ENCODE data around the gene RCN2.

RCN2 gene

DNA sequence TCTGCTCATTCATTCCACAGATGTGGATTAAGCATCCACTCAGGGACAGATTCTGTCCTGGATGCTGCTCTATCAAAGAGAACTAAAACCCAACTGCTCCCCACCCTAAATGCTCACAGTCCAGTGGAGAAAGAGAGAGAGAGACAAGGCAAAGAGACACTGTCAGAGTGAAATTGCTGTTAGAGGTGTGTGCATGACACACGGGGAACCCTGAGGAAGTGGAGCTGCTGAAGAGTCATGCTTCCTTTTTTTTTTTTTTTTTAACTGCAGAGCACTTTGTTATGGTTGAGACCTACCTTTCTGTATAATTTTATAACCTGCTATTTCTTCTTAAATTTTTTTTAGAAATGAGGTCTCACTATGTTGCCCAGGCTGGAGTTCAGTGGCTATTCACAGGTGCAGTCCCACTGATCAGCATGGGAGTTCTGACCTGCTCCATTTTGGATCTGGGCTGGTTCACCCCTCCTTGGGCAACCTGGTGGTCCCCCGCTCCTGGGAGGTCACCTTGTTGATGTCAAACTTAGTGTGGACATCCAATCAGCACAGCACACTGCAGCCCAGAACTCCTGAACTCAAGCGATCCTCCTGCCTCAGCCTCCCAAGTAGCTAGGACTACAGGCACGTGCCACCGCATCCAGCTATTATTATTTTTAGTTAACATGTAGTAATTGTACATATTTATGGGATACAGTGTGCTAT lies 45.2 kb downstream of the RCN2 start:
- no peak for DNase-seq

DNA sequence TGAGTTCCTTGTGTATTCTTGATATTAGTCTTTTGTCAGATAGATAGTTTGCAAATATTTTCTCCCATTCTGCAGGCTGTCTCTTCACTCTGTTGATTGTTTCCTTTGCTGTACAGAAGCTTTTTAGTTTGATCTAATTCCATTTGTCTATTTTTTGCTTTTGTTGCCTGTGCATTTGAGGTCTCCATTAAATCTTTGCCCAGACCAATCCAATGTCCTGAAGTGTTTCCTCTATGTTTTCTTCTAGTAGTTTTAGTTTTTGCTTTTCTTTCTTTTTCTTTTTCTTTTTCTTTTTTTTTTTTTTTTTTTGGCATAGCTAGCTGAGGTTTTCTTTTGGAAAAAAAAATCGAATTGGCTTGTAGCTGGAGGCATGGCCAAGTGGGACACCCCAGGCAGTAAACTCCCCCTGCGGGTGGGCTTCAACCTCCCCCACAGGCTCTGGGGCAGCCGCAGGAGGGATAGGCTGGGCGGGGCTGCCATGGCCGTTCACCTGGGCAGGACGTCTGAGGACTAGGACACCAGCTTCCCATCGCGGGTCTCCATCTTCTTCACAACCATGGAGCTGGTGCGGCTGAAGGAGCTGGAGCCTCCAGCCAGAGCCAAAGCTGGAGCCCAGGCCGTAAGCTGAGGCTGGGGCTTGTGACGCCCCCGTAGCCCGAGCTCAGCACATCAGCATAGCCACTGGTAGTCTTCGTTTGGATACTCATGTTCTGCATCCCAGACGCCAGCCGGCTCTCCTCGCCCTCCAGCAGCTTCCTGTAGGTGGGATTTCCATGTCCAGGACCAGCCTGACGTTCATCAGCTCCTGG lies 47.2 kb downstream of the RCN2 start:
- no peak for DNase-seq

DNA sequence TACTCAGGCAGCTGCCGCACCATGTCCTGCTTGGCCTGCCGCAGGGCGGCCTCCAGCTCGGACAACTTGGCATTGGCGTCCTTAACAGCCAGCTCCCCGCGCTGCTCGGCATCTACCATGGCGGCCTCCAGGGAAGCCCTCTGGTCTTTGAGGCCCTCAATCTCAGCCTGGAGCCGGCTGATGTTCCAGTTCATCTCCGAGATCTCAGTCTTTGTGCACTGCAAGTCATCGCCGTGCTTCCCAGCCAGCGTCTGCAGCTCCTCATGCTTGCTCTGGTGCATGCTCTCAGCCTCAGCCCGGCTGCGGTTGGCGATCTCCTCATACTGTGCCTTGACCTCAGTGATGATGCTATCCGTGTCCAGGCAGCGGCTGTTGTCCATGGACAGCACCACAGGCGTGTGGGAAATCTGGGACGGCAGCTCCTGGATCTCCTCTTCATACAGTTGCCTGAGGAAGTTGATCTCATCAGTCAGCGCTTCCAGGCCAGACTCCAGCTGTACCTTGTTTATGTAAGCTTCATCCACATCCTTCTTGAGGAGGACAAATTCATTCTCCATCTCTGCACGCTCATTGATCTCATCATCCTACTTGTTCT lies 47.9 kb downstream of the RCN2 start:
- DNase-seq = no peak

DNA sequence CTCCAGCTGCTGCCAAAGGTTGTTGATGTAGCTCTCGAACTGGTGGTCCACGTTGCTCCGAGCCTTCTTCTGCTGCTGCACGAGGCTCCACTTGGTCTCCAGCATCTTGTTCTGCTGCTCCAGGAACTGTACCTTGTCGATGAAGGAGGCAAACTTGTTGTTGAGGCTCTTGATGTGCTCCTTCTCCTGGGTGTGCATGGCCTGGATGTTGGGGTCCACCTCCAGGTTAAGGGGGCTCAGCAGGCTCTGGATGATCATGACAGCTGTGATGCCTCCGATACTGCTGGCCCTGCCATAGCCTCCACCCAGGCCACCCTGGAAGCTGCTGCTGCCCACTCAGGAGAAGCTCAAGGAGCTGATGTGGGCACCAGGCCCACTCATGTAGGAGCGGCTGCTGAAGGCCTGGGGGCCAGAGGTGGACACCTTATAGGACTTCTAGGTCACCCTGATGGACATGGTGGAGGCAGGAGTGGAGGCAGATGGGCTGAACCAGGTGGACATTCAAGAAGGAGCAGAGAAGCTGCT lies 48.5 kb downstream of the RCN2 start:
- no peak for DNase-seq

DNA sequence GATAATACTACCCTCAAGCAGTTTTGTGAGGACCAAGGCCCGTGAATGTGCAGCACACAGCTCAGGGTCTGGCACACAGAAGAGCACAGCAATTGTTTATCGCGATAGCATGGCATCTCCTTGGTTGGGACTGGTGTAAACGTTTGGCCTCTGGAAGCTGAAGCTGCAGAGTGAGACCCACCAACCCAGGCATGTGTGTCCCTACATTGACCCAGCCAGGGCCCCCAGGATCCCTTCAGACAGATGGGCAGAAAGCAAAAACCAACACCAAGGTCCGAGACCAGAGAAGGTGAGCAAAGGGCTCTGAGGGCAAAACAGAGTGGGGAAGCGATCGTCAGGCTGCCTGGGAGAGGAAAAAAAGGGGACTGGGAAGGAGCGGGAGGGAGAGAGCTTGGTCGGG lies 50.8 kb downstream of the RCN2 start:
- DNase-seq = no peak

DNA sequence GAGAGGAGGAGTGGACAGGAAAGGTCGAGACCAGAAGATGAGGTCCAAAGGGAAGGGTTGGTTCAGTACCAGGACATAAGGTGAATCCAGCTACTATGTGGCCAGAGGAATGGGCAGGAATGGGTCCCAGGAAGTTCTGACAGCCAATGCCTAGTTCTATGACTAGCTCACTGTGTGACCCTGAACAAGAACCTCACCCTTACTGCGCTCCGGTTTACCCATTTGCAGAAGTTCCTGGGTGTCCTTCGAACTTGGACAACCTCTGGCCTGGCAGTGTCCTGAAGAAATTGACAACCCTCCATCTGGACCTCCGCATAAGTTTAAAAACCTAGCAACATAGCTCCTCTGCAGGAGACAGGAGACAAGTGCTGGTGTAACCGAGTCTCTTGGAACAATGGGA lies 51.2 kb downstream of the RCN2 start:
- no peak for DNase-seq

DNA sequence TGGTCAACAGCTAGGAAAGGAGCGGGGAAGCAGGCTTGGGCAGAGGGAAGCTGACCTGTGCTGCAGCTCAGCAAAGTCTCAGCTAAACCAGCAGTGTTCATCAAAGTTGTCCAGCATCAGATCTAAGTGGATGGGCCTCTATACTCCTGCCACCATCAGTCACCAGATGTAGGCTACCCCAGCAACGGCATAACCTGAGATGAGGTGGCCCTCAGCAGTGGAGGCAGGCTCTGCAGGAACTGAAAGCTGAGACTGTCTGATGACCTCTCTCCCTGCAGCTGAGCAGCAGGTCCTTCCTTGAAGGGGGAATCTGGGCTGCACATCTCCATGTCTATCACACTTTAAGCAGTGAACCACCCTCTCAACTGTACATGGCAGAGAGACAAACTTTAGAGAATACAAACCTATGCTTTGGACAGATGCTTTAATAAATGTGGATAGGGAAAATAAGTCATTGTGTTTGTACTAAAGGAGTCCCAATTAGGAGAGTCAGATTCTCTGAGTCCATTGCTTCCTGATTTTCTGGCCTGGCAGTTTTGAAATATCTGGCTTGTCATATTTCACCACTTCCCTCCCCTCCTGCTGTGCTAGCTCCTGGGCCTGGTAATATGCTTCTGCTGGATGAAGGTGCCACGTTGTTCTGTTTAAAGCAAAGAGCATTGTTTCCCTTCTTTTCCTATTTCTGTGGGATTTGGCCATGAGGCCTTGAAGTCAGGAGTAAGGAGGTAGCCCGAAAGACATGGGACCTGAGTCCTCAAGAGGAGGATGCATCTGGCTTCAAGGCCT lies 52.2 kb downstream of the RCN2 start:
- DNase-seq = no peak

DNA sequence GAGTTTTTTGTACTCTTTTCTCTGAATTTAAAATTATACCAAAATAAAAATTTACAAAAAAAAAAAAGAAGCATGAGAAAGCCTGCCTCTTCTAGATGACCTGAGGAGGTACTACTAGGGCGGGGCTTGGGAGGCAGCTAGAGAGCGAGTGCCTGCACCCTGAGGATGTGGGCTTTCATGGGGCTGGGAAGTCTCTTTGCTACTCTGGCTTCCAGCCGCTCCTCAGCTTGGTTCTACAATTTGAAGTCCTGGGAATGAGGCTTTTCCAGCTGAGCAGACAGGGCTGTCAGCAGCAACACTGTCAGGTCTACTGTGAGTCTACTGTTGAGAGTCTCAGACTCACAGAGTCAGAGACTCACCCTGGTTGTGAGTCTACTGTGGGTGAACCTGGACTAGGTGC lies 55.2 kb downstream of the RCN2 start:
- DNase-seq = no peak

DNA sequence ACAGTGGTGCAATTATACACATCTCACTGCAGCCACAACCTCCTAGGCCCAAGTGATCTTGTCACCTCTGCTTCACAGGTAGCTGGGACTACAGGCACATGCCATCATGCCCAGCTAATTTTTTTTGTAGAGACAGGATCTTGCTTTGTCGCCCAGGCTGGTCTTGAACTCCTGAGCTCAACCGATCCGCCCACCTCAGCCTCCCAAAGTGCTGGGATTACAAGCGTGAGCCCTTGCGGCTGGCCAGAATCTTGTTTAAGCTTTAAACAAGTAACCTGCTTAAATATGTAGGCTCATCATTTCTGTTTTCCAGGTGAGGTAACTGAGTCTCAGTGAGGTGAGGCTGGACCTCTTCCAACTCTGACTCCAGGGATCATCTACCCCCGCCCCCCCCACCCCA lies 55.7 kb downstream of the RCN2 start:
- DNase-seq = no peak

DNA sequence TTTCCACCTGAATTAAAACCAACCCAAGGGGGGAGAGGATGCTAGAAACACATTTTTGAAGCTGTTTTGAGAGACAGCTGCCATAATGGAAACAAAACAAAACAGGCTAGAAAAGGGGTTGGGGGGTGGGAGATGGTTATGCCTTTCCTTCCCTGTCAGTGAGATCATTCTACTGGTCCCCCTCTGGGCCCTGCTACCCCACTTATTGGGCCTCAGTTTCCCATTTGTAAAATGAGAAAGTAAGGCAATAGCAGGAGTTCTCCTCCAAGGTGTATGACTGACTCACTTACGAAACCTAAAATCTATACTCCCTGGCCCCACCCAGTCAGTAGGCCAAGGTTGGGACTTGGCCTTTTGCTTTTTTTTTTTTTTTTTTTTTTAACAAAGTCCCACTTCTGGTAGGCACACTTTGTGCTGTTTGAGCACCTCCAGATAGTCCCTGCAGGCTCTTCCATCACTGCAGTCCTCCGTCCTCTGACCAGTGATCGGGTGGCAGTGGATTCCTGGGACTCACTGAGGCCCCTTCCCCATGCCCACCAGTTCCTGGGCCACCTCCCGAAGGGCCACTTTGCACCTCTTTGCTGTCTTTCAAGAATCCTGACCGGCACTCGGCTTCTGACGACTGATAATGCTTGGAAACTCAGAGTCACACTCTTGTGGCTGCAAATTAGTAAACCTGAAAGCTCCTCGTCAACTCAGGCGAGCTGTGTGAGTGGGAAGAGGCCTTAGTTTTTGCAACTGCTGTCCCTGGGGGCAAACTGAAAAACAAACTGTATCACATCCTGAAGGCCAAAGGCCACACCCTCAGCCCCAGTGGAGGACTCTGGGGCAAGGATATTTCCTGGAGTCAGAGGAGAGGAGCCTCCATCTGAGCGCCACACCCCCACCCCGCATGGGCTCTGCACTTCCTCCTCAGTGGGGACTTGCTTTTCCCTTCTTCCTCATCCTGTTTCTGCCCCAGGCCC lies 56.6 kb downstream of the RCN2 start:
- DNase-seq = no peak

DNA sequence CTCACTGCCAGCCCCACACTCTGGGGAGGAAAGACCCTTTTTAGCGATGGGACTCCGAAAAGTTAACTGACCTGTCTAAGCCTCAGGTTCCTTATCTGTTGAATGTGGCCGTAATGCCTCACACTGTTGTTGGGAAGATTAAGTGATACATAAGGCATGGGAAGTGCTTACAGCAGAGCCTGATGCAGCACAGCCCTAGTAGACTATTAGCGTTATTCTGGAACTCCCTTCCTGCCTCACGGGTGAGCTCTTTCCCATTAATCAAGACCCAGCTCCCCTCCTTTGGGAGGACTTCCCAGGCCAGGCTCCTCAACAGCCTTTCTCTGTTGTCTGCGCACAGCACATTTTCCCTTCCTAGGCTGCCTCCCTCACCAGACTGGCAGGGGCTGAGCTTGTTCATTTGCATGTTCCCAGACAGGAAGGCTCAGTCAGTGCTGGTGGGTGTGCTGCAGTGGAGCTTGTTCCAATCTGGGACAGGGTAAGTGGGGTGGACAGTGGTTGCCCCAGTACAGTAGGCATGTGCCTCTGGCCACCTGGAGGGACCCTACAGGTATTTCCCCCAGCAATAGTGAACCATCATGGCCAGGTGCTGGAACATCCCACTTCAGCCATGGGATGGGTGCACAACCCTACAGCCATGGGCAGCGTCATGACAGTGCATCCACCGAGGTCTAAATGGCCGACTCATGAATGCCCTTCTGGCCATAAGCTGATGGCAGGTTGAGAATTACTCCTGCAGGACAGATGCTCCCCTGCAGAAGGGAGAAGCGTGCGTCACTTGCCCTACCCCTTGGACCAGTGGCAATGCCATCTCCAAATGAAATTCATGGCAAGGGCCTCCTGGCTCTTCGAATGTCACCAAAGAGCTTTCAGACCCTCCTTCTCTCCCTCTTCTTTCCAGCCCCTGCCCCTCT lies 57.6 kb downstream of the RCN2 start:
- DNase-seq = no peak

DNA sequence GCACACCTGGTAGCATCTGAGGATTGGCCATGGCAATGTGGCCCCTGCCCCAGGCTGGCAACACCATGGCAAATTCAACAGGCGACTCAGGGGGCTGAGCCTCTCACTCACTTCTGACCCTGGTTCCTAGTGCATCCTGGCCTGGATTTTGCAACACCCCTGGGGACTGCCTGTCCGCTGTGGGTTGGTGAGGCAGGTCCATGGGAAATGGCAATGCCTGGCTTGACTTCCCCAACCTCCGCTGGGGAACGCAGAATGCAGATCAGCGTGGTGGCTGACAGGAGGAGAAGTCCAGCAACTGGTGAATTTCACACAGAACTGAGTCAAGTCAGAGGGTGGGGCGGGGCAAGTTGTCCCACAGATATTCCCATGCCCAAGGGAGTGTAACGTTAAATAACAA lies 59.5 kb downstream of the RCN2 start:
- no peak for DNase-seq

DNA sequence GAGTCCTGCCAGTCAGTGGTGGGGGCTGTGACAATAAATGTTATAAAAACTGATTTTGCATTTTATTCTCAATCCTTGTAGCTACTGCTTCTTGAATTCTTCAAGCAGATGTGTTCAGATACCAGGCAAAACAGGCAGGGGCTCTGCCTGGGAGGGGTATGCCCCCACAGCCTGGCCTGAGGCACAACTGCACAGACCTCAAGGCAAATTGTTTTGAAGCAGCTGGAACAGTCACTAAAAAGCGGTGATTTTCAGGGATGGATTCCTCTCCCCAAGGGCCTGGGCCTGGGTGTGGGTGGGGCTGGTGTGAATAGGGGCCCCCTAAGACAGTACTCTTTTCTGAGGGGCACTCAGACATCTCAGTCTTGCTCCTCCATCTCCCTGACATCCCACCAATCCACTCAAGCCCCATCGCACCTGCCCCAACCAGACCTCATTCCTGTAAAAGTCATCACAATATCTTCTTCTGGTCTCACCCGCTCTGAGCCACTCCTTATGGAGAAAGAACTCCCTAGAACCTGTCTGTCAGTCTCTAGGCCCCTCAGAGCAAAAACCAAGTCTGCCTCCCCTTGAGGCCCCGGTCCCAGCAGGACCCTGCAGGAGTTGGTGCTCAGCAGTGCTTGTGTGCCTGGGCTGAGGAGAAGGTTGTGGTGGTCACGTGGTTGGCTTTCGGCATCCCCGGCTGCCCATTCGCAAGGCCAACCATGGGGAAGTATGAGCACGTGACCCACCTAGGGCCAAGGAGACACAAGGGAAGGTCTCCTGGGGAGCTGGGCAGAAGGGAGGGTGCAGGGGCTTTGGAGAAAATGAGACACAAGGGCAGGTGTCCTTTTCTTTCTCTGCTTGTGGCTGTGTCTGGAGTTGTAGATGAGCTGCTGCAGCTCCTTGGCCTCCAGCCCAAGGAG lies 60.4 kb downstream of the RCN2 start:
- DNase-seq = no peak

DNA sequence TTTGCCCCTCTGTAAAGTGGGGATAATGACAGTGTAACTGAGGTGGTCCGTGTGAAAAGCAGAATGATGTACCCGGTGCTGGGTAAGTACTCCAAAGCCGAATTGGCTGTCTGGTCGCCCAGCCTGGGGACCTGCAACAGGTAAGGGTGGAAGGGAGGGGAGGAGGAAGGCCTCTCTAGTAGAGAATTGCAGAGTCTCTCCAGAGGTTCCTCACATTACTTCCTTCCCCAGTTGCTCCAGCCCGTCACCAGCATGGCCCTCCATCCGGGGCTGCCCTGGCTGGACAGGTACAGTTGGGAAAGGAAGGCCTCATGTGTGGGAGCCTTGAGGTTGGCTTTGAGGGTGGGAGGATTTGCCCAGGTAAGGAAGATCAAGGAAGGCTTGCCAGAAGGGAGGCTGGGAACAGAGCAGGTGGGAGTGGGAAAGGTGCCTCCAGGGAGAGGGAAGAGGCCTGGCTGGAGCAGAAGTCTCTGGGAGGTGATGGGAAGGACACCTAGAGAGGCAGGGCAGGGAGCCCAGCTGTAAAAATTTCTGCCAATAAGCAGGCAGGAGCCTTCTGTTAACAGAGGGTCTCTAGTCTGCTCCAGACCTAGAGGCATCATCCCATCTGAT lies 61.7 kb downstream of the RCN2 start:
- DNase-seq = no peak

DNA sequence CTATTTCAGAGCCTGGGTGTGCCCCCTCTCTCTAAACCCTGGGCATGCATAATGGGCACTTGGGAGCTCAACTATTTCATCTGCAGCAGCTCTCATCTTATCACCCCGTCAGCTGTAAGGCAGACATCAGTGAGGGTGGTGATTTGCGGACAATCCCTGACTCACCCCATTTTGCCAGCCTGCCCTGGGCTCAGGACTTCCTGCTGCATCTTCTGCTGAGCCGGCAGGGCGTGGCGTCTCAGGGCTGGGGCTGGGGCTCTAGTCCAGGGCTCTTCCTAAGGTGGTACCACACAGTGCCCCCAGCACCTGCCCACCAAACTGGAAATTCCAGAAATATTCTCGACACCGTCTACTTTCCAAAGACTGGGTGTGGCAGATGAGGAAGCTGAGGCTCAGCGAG lies 62.5 kb downstream of the RCN2 start:
- peak; percentile 37 for DNase-seq

DNA sequence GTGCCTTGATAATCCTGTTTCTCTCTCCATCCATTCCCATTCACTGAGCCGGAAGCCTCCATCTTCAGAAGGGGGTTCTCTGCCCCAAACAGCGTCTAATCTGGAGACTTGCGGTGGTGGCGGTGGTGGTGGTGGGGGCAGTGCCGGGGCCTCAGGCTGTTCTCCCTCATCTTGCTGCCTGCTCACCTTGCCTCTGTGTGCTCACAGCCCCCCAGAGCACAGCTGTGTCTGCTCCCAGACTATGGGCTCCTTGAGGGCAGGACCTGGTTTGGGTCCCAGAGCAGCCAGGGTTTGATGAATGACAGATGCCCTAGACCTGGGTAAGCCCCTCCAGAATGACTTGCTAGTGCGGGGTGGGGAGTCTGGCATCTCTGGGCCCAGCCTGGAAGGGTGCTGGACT lies 62.9 kb downstream of the RCN2 start:
- no peak for DNase-seq

DNA sequence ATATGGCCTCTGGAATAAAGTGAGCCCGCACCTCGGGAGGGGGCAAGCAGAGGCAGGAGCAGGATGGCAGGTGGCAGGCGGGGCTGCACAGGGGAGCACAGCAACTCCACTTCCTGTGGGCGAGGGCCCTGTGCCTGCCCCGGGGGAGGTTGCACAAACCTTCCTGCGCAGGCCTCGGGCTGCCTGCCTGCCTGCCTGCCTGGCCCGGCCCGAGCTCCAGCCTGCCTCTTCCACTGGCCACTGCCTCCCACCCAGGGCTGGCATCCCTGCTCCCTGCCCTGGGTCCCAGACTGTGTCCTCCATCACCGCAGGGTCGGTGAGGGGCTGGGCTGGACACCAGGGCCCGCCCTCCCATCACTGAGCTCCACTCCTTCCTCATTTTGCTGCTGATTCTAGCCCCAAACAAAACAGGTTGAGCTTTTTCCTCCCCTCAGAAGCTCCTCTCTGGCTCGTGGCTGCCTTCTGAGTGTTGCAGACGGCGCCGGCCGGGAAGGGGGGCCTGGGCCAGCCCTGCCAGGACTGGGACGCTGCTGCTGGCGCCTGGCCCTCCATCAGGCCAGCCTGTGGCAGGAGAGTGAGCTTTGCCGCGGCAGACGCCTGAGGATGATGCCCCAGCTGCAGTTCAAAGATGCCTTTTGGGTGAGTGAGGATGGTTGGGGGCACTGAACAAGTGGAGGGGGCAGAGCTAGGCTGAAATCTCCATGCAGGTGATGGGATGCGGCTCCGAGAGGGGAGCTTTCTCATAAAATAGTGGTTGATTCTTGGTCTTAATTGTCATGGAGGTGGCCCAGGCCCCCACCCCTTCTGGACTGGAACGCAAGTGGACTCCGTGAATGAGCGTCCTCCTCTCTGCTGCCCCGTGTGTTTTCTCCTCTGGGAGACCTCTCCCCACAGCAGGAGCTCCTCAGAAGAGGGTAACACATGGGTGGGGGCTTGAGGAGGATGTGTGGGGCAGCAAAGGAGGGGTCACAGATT lies 63.7 kb downstream of the RCN2 start, which contains the start of gene PSTPIP1:
TSS of gene PSTPIP1 (plus strand) at position 156 of the 975 bp plus-strand sequence. CDS start at position 604, 448 bp downstream.
- peak; percentile 45 for DNase-seq

DNA sequence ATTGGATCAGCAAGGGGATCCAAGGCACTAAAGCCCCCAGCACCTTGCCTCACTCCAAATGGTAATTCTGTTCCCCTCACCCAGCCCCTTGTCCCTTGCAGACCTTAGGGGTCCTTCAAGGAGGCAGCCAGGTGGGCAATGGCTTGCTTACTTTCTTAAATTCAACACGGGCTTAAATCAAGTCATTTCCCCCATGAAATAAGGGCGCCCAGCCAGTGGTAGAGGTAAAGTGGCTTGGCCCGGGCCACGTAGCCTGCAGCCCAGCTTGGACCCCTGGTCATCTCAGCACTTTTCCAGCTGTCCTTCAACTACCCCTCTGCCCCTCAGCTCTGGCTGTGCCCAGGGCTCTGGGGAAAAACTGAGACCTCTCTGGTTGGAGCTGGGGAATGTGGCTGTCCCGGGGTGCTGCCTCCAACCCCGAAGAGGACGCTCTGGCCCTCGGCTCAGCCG lies 64.6 kb downstream of the RCN2 start:
- no peak for DNase-seq
